ELR (cell line): ENCODE data around the gene PARD6A.

Experiments used
- DNase-seq: peaks from one replicate; pipeline ENCODE4 v3.0.0-alpha.2; 2015; ENCODE audit warnings: low read depth

The PARD6A gene

DNA sequence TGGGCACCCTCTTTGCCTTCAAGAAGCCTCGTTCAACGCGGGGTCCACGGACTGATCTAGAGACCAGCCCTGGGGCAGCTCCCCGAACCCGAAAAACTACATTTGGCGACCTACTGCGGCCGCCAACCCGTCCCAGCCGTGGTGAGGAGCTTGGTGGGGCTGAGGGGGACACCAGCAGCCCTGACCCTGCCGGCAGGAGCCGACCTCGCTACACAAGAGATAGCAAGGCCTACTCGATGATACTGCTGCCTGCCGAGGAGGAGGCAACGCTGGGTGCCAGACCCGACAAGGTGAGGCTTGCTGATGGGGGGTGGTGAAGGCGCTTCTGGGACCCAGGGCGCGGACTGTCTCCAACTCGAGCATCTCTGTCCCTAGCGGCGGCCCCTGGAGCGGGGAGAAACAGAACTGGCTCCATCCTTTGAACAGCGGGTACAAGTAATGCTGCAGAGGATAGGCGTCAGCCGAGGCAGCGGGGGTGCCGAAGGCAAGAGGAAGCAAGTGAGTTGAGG, 6.3 kb upstream of the PARD6A start:
- DNase-seq, result no peak

DNA sequence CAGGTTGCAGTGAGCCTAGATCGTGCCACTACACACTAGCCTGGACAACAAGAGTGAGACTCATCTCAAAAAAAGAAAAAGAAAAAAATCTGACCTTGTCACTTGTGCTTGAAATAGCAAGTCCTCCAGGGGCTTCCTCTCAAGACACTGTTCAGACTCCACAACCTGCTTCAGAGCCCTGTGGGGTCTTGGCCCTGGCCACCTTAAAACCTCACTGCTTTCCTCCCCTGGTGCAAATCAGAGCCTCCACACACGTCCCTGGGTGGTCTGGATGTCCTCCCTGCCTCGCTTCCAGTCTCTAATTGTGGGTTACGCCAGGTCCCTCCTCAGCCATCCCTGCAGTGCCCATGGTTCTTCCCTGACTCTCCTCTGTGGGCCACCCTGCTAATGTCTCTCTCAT, 5.4 kb upstream of the PARD6A start:
- no peak for DNase-seq

DNA sequence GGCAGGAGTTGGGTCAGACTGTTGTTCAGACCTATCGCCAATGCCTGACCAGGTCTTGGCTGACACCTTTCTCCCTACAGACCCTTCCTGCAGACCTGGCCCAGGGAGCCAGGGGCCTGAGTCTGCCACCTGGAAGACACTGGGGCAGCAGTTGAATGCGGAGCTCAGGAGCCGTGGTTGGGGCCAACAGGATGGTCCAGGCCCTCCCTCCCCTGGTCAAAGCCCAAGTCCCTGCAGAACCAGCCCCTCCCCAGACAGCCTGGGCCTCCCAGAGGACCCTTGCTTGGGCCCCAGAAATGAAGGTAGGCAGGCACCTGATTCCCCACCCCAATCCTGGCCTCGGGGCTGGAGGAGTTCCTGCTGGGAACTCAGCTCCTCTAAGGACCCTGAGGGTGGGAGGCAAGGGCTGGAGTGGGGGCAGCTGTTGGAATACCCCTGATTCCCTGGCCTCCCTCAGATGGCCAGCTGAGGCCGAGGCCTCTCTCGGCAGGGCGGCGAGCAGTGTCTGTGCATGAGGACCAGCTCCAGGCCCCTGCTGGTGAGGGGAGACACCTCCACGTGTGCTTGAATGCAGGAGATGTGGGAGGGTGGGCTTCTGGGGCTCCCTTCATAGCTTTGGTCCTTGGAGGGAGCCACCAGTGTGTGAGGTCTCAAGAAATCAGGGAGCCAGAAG, 4.3 kb upstream of the PARD6A start:
- DNase-seq, result no peak

DNA sequence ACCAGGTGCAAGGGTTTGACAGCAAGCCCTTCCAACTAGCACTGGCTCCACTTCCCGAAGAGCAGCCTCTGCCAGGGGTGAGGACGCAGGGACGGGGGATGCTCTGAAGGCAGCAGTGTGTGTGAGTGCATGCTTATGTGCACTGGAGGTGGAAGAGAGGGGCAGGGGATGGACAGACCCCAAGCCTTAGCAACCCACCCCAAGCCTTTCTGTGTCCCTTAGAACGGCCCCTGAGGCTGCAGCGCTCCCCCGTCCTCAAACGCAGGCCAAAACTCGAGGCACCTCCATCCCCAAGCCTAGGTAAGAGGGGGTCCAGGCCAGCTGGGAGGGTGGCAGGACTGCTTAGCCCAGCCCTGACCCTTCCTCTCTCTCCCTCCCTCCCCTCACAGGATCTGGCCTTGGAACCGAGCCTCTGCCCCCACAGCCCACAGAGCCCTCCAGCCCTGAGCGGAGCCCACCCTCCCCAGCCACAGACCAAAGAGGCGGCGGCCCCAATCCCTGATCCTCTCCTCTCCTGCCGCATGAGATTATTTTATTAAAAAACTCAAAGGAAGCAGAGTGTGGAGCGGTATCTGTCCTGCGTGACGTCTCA, 3.6 kb upstream of the PARD6A start:
- no peak for DNase-seq

DNA sequence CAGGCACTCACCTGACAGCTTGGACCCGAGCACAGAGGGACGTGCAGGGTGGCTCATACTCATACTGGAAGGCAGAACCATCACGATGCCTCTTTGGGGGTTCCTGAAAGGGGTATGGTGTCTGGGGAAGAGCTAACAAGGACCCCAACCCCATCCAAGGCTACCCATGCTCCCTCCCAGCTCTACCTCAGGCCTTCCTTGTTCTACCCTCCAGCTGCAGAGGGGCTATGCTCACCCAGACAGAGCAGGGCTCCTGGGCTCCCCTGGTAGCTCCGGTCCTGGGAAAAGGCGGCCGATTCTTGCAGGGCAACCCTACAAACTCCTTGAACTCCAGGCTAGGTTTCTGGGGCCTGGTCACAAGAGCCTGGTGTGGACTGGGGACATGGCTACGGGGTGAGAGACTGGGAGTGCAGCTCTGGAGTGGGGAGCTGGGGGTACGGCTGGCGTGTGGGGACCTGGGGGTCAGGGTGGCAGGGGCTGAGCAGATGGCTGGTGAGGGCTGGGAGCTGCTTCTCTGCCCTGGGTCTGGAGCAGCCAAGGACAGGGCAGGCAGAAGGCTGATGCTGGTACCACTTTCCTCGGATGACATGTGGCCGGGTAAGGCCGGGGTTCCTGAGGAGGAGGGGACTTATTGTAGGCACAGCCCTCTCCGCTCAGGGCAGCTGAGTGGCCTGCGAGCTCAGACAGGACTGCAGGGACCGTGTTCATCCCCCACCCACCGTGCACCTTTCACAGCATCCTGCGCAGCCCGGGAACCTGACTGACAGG, 2.8 kb upstream of the PARD6A start:
- no peak for DNase-seq

DNA sequence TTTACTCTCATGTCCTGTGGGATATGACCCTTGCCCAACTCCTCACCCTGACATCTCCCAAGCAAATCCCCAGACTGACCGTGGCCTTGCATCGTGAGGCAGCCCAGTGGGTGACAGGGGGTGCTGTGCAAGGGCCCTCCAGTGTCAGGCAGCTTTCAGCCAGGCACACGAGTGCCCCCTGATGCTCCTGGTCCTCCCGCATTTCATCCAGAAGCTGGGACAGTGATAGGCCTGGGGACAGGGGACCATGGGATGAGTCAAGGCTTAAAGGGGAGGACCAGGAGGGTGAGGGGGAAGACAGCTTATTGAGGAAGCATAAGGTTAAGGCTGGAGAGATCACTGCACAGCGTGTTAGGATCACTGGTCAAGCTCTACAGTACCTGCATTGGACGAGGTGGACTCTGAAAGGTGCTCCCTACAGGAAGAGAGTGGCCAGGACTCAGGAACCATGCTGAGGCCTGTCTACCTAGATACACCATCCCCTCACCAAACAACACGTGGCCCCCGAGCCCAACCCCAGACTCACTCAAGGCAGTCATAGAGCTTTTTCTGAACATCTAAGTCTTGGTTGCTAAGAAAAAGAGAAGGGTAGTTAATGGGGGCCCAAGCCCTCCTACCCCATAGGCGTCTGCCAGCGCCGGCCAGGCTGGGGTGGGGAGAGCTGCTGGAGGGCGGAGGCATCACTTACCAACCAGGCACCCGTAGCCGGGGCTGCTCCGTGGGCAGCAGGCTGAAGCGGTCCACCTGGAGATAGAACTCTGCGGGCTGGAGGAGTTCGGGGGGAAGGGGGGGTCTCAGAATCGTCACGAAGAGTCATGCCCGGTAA, 1.7 kb upstream of the PARD6A start:
- DNase-seq, result no peak

DNA sequence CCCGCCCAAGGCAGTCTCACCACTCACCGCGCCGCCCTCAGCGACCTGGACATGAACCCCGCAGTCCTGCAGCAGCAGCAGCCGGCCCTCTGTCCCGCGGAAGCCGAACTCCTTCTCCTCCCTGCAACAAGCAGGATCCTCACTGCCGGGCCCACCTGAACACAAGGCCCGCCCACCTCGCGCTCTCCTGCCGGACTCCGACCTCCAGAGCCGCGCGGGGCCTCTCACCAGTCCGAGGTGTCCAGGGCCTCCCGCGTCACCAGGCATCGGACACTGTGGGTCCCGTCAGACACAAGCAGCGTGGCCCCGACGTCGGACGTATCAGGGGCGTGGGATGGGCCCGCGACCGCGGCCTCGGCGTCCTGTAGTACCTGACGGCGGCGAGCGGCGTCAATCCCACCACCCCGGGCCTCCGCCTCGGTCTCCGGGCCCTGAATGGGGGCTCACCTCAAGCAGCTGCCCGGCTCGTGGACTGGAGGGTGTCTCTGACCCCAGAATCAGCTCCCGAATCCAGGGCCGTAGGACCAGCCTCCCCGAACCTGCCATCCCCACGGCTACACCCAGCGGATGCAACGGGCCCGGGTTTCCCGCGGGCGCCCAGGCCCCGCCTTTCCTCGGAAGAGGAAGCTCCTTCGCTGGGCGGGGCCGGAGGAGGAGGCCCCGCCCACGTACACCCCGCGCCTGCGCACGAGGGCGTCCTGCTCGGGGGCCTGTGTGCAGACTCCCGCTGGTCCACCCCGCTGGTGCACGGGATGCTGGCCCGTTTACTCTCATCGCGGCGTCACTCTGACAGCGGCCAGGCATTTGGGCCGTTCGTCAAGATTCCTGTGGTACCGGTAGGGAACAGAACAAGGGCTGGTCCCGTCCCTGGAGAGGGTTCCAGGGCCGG, 841 bp upstream of the PARD6A start, which contains the start of gene ACD:
Gene ACD (minus strand): TSS at position 586 of the 889 bp plus-strand sequence. CDS start 40 bp downstream, at position 546.
- peak; percentile 92 for DNase-seq

DNA sequence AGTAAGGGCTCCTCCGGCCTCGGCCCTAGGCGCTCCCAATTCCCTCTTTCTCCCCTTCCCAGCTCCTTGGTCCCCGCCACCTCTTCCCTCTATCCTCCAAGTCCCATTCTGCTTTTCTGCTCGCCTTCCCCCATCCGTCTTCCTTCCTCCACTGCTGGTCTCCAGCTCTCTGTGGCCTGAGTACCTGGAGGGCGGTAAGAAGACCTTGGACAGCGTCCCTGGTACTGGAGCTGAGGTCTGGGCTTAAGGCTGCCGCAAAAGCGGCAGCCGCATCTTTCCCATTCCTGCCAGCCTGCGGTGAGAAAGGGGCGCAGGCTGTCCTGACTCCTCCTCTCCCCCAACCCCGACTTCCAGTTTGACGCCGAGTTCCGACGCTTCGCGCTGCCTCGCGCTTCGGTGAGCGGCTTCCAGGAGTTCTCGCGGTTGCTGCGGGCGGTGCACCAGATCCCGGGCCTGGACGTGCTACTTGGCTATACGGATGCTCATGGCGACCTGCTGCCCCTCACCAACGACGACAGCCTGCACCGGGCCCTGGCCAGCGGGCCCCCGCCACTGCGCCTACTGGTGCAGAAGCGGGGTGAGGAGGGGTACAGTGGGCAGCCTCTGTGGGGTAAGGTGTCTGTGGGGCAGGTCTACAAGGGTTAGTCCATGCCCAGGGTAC, 471 bp downstream of the PARD6A start:
- DNase-seq, result peak; percentile 48

DNA sequence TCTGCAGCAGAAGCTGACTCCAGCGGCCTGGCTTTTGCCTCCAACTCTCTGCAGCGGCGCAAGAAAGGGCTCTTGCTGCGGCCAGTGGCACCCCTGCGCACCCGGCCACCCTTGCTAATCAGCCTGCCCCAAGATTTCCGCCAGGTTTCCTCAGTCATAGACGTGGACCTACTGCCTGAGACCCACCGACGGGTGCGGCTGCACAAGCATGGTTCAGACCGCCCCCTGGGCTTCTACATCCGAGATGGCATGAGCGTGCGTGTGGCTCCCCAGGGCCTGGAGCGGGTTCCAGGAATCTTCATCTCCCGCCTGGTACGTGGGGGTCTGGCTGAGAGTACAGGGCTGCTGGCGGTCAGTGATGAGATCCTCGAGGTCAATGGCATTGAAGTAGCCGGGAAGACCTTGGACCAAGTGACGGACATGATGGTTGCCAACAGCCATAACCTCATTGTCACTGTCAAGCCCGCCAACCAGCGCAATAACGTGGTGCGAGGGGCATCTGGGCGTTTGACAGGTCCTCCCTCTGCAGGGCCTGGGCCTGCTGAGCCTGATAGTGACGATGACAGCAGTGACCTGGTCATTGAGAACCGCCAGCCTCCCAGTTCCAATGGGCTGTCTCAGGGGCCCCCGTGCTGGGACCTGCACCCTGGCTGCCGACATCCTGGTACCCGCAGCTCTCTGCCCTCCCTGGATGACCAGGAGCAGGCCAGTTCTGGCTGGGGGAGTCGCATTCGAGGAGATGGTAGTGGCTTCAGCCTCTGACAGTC, 1.3 kb downstream of the PARD6A start:
- no peak for DNase-seq

DNA sequence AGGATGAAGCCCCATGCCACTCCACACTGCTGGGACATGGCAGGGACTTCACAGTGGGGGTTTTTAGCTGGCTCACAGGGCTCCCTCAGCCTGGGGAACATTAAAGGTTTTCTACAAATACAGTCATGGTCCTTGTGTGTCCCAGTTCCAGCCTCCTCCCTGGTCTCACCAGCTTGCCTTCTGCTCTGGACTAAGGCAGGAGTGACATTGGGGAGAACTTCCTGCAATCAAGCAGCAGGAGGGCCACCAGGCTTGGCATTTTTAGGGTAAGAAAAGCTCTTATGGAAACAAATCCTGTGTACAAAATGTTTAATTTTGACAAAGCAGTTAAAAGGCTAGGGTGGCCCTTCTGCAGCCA, 1.9 kb downstream of the PARD6A start:
- DNase-seq, result no peak

DNA sequence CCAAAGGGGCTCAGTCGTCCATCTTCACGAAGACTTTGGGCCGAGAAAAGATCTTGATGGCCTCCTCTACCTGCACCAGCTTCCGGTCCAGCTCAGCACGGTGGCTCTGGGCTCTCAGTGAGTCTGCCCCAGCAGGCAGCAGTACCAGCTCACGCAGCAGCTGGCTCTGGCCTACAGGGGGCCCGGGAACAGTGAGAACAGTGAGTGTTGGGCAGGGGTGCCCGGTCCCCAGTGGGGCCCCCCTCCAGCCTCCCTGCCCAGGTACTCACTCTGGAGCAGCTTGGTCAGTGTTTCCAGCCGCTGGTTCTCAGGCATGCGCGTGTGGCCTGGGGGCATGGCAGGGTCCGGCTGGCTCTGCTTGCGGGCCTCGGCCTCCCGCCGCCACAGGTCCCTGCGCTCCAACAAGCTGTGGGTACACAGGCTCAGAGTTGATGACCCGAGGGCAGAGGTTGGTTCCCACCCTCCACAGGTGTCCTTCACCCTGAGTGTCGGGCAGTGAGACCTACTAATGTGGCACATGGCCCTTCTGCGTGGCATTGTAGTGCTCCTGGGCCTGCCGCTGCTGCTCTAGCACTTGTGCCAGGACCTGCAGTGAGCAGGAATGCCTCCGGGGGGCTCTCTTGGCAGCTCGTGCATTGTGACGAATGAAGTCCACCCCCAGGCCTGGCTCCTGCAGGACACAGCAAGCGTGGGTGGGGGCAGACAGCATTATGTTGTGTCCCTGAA, 2.6 kb downstream of the PARD6A start:
- DNase-seq, result peak; percentile 55

DNA sequence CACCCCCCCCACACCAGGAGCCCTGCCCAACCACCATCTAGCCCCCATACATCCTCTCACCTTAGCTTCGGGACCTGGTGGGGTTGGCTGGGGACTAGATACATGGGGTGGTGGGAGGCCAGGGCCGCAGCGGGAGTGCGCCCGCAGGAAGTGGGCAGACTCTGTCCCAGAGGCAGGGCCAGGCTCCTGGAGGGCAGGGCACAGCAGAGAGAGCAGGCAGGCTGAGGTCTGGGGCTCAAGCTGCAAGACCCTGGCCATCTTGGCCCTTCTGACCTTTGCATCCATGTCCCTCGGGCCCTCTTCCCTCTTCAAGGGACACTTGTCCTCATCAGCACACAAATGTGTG, 3.1 kb downstream of the PARD6A start:
- DNase-seq, result no peak

DNA sequence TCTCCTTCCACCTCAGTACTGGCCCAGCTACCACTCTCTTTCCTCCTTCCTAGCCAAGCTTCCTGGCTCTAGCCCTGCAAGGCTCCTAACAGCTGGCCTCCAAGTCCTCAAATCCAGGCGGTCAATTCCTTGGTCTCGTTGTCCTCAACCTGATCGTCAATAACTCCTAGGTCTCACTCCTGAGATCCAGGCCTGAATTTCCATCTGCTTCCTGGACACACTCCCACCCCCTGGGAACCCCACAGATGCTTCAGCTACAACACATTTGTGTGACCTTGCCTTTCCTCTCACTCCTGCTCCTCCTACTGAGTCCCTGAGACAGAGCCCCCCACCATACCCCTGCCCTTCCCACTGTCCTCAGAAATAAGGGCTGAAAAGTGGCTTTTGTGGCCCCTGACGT, 3.5 kb downstream of the PARD6A start:
- no peak for DNase-seq

DNA sequence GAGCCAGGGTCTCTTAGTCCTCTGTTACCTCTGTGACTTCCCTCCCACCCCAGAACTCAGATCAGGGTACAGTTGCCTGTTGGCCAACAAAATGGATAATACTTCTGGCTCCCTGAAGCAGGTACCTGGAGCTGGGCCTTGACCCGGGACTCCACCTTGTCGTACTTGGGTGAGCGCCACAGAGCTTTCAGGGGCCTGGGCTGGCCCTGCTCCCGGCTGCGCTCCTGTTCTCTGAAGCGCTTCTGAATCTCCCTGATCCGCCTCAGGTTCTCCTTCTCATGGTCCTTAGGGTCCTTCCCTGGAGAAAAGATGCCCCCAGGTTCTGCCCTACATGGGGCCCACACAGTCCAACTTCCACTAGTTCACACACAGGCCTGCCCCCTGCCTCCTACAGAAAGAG, 4.1 kb downstream of the PARD6A start:
- DNase-seq, result no peak

DNA sequence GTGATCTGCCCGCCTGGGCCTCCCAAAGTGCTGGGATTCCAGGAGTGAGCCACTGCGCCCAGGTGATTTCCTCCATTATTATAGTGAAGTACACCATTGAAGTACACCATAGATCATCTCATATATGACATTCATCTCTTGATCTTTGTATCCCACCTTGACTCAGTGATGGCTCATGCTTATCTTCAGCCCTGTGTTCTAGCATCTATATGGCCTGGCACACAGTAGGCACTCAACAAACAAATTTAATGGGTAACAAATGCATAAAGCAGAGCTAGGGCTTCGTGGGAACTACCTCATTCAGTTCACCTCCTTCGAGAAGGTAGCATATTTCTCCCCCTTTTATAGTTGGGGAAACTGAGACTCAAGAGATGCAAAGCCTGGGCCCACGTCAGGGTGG, 4.8 kb downstream of the PARD6A start:
- DNase-seq, result no peak

DNA sequence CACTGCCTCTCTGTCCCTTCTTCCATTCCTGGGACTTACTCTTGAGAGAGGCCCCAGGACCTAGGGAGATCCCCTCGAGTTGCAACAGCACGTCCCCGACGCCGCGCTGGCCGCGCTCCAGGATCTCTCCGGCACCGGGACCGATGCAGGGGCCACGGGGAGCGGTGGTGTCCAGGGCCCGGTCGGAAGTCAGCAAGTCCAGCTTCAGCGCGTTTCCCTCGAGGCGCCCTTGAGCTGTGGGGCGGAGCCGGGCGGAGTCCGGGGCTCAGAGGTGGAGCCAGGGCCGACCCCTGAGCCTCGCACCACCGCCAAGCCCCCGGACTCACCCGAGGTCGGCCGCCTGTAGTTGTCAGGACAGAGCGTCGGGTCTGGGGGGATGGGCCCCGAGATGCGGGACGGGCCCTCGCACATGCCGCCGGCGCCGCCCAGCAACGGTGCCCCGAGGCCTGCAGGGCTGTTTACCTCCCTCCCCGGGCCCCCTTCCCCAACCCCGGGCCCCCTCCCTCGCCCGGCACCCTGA, 5.3 kb downstream of the PARD6A start:
- peak; percentile 62 for DNase-seq

DNA sequence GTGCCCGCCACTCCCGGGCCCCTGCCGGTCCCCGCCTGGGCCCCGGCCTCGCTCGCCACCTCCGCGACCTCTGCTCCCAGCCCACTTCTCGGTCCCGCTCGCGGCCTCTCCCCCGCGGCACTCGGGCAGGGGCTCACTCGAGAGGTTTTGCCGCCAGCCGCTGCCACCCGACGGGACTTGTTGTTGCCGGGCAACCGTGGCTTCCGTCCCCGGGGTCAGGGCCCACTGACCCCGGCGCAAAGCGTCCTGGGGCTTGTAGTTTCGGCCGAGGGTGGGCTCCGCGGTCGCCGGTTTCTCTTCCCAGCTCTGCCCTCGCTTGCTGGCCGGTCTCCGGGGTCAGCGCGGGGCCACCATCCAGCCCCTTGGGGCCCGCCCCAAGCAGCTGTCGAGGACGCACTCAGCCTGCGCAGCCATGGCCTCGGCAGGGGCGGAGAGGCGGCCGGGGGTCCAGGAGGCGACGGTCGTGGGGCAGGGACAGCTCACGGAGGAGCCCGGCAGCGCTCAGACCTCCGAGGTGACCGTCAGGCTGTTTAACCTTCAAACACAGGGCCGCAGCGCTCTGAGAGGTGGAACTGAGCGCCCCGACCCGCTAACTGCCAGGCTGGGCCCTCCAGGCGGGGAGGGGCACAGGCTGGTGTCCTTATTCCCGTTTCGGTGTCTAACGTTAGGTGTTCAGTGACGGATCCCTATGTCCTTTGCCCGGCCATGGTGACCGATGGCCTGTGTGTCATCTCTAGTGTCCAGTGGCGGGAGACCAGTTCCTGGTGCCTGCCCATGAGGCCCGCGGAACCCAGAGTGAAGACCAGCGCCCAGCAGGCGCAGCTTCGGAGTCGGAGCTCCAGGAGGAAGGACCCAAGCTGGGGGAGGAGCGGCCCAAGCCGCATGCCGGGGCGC, 6.0 kb downstream of the PARD6A start, which contains the start of the genes C16orf86 and ENKD1:
Gene C16orf86 (plus strand): TSS at position 256 of the 894 bp plus-strand sequence. CDS start 157 bp downstream, at position 413.
Gene ENKD1 (minus strand): TSS at position 192 of the 894 bp plus-strand sequence. CDS start 308 bp downstream, outside the sequence.
- peak; percentile 83 for DNase-seq

DNA sequence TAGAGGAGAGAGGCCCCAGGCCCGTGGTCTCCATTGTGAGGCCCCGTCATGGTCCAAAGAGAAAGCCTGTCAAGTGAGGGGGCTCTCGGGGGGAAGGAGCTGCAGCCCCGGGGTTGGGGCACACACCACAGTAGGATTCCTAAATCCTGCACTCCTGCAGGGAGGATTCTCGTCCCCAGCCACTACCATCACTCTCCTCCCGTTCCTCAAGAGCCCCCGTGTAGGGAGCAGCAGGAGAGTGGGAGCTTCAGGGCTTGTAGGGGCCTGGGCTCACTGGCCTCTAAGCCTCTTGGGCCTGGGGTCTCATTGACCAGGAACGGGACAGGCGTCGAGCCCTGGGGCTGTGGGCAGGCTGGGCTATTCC, 6.7 kb downstream of the PARD6A start:
- DNase-seq, result no peak
